GM19372 (cell line): ENCODE measurements around the gene R3HDM2.

Experiments used
- ATAC-seq: cut with Tn5 transposase; IDR thresholded peaks from one replicate; pipeline ENCODE4 v1.9.1; 2021; ENCODE audit warnings: mild to moderate bottlenecking, low read depth, moderate library complexity; ENCODE audit not compliant: unreplicated experiment

Gene R3HDM2

GRCh38 chr12:57430931-57431566, at the start of gene R3HDM2:
TSS of gene R3HDM2 (minus strand) at chr12:57431043. CDS start at chr12:57310428, 120,615 bp downstream.
- ATAC-seq: peak; percentile 91

- ATAC-seq: peak; percentile 44
Measured at GRCh38 chr12:57479376-57480115, 48.7 kb upstream of the R3HDM2 start, which contains the start of gene ARHGAP9. TSS of gene ARHGAP9 (minus strand) at chr12:57479866. CDS start at chr12:57479406, 460 bp downstream.

GRCh38 chr12:57479043-57479375, 48.2 kb upstream of the R3HDM2 start:
- ATAC-seq: no peak

- no peak for ATAC-seq
Measured at GRCh38 chr12:57477710-57478681, 47.2 kb upstream of the R3HDM2 start.

- ATAC-seq: no peak
Measured at GRCh38 chr12:57476993-57477709, 46.3 kb upstream of the R3HDM2 start.

- no peak for ATAC-seq
Measured at GRCh38 chr12:57476162-57476992, 45.5 kb upstream of the R3HDM2 start.

- no peak for ATAC-seq
Measured at GRCh38 chr12:57475271-57476161, 44.7 kb upstream of the R3HDM2 start.

GRCh38 chr12:57474862-57475261, 44.0 kb upstream of the R3HDM2 start:
- ATAC-seq: no peak

GRCh38 chr12:57474430-57474829, 43.6 kb upstream of the R3HDM2 start:
- no peak for ATAC-seq

- no peak for ATAC-seq
Measured at GRCh38 chr12:57473886-57474285, 43.0 kb upstream of the R3HDM2 start.

GRCh38 chr12:57473392-57473791, 42.5 kb upstream of the R3HDM2 start:
- no peak for ATAC-seq

- no peak for ATAC-seq
Measured at GRCh38 chr12:57472391-57472790, 41.5 kb upstream of the R3HDM2 start.

- no peak for ATAC-seq
Measured at GRCh38 chr12:57471661-57472060, 40.8 kb upstream of the R3HDM2 start.

GRCh38 chr12:57470970-57471656, 40.3 kb upstream of the R3HDM2 start:
- no peak for ATAC-seq

GRCh38 chr12:57470286-57470969, 39.6 kb upstream of the R3HDM2 start:
- no peak for ATAC-seq

GRCh38 chr12:57469296-57470164, 38.7 kb upstream of the R3HDM2 start:
- ATAC-seq: no peak
